ENCODE measurements around the gene PARG.
"Not testable (repeated sequence)": the region's sequence is repeated elsewhere in the genome, so short reads cannot be mapped to it uniquely, and the experiment has no call there.

The PARG gene

GRCh38 chr10:49778197-49778596, 163.6 kb downstream of the PARG start (continued):
- no peak for TF ChIP-seq POU6F1 (CRISPR knock-in tag; IDR thresholded peaks at IDR 0.05; ENCODE audit: borderline replicate concordance, low read depth)
- no peak for TF ChIP-seq GLIS3 (CRISPR knock-in tag; IDR thresholded peaks at IDR 0.05)

- no peak for ATAC-seq
- TF ChIP-seq ZFP3 (CRISPR knock-in tag; IDR thresholded peaks at IDR 0.05) (no peak), ZFP30 (CRISPR knock-in tag; IDR thresholded peaks at IDR 0.05) (no peak), SNAI2 (CRISPR knock-in tag; IDR thresholded peaks at IDR 0.05) (no peak), ARNTL (CRISPR knock-in tag; IDR thresholded peaks at IDR 0.05; ENCODE audit: borderline replicate concordance, low read depth) (no peak), RARB (CRISPR knock-in tag; IDR thresholded peaks at IDR 0.05) (no peak), CSRNP3 (CRISPR knock-in tag; IDR thresholded peaks at IDR 0.05) (no peak), ZNF565 (CRISPR knock-in tag; conservative IDR thresholded peaks at IDR 0.05; ENCODE audit: low read depth) (no peak), ZNF8 (CRISPR knock-in tag; IDR thresholded peaks at IDR 0.05) (no peak), OSR1 (CRISPR knock-in tag; IDR thresholded peaks at IDR 0.05) (no peak), TOX (CRISPR knock-in tag; IDR thresholded peaks at IDR 0.05; ENCODE audit: borderline replicate concordance) (no peak), GLIS3 (CRISPR knock-in tag; IDR thresholded peaks at IDR 0.05) (no peak), ZC3H10 (CRISPR knock-in tag; IDR thresholded peaks at IDR 0.05) (no peak), PATZ1 (CRISPR knock-in tag; IDR thresholded peaks at IDR 0.05; ENCODE audit: borderline replicate concordance) (no peak), ESRRG (CRISPR knock-in tag; IDR thresholded peaks at IDR 0.05) (no peak), BACH2 (CRISPR knock-in tag; IDR thresholded peaks at IDR 0.05; ENCODE audit: borderline replicate concordance) (no peak), TCF4 (CRISPR knock-in tag; IDR thresholded peaks at IDR 0.05; ENCODE audit: borderline replicate concordance) (no peak)
These were observed 165.0 kb downstream of the PARG start for GRCh38 chr10:49776851-49777250.

- ATAC-seq = no peak
- TF ChIP-seq ZFP30 (CRISPR knock-in tag; IDR thresholded peaks at IDR 0.05) = no peak
- TF ChIP-seq SNAI2 (CRISPR knock-in tag; IDR thresholded peaks at IDR 0.05) = no peak
- no peak for TF ChIP-seq CSDC2 (CRISPR knock-in tag; IDR thresholded peaks at IDR 0.05)
- TF ChIP-seq ZNF8 (CRISPR knock-in tag; IDR thresholded peaks at IDR 0.05) = no peak
- no peak for TF ChIP-seq OSR1 (CRISPR knock-in tag; IDR thresholded peaks at IDR 0.05)
- no peak for TF ChIP-seq TCF4 (CRISPR knock-in tag; IDR thresholded peaks at IDR 0.05; ENCODE audit: borderline replicate concordance)
- no peak for TF ChIP-seq CREB5 (CRISPR knock-in tag; IDR thresholded peaks at IDR 0.05; ENCODE audit: low read depth)
- no peak for TF ChIP-seq TOX (CRISPR knock-in tag; IDR thresholded peaks at IDR 0.05; ENCODE audit: borderline replicate concordance)
These were observed 166.8 kb downstream of the PARG start for GRCh38 chr10:49775014-49775413.

GRCh38 chr10:49772944-49773343, 168.9 kb downstream of the PARG start:
- not testable (repeated sequence) for ATAC-seq

- ATAC-seq = not testable (repeated sequence)
These were observed 170.8 kb downstream of the PARG start for GRCh38 chr10:49771046-49771445.

- no peak for ATAC-seq
- no peak for TF ChIP-seq SNAI2 (CRISPR knock-in tag; IDR thresholded peaks at IDR 0.05)
- no peak for TF ChIP-seq PATZ1 (CRISPR knock-in tag; IDR thresholded peaks at IDR 0.05; ENCODE audit: borderline replicate concordance)
- TF ChIP-seq CREB5 (CRISPR knock-in tag; IDR thresholded peaks at IDR 0.05; ENCODE audit: low read depth) = no peak
- no peak for TF ChIP-seq PPARA (CRISPR knock-in tag; IDR thresholded peaks at IDR 0.05; ENCODE audit: borderline replicate concordance)
- no peak for TF ChIP-seq ESRRG (CRISPR knock-in tag; IDR thresholded peaks at IDR 0.05)
- TF ChIP-seq ZFP30 (CRISPR knock-in tag; IDR thresholded peaks at IDR 0.05) = no peak
- TF ChIP-seq POU6F1 (CRISPR knock-in tag; IDR thresholded peaks at IDR 0.05; ENCODE audit: borderline replicate concordance, low read depth) = no peak
- TF ChIP-seq BACH2 (CRISPR knock-in tag; IDR thresholded peaks at IDR 0.05; ENCODE audit: borderline replicate concordance) = no peak
- no peak for TF ChIP-seq ZC3H10 (CRISPR knock-in tag; IDR thresholded peaks at IDR 0.05)
- TF ChIP-seq ZFP3 (CRISPR knock-in tag; IDR thresholded peaks at IDR 0.05) = no peak
- TF ChIP-seq ISL1 (CRISPR knock-in tag; IDR thresholded peaks at IDR 0.05) = no peak
- no peak for TF ChIP-seq GLIS3 (CRISPR knock-in tag; IDR thresholded peaks at IDR 0.05)
- TF ChIP-seq TCF4 (CRISPR knock-in tag; IDR thresholded peaks at IDR 0.05; ENCODE audit: borderline replicate concordance) = no peak
- TF ChIP-seq RARB (CRISPR knock-in tag; IDR thresholded peaks at IDR 0.05) = no peak
These were observed 172.1 kb downstream of the PARG start for GRCh38 chr10:49769692-49770091.

Measured in SK-N-SH treated with all-trans-retinoic acid at 6 μM for 48 hours (cell line).